GM18498 (cell line): ENCODE results near the gene FGFR4.

ENCODE experiments used
- ATAC-seq: cut with Tn5 transposase; IDR thresholded peaks from one replicate; pipeline ENCODE4 v1.9.1; 2021; ENCODE audit warnings: mild to moderate bottlenecking, moderate library complexity; ENCODE audit not compliant: unreplicated experiment

FGFR4 gene

DNA sequence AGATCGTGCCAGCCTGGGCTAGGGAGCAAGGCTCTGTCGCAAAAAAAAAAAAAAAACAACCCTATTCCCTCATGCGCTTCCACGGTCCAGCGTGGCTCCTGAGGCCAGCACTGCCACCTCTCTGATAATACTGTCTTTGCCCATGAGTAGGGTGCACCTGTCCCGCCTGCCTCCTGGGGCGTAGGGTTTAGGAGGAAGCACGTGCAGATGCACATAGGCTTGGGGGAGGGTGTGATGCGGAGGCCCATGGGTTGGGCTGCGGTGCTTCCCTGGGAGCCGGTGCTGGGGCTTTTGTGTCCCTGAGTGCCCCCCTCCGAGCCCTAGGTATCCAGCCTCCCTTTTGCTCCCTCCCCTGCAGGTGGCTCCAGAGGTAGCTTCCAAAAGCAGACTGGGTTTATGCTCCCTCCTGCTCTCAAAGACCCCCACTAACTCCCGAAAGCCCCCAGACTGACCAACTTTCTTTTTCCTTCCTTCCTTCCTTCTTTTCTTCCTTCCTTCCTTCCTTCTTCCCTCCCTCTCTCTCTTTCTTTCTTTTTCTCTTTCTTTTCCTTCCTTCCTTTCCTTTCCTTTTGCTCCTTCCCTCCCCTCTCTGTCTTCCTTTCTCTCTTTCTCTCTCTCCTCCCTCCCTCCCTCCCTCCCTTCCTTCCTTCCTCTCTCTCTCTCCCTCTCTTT lies 12.8 kb downstream of the FGFR4 start:
- no peak for ATAC-seq

GRCh38 chr5:177100714-177101121 lies 14.0 kb downstream of the FGFR4 start:
- no peak for ATAC-seq

- ATAC-seq = no peak
These were observed 17.0 kb downstream of the FGFR4 start for GRCh38 chr5:177103523-177104253.

- ATAC-seq = no peak
These were observed 19.2 kb downstream of the FGFR4 start for GRCh38 chr5:177105691-177106476.

- no peak for ATAC-seq
These were observed 20.4 kb downstream of the FGFR4 start for GRCh38 chr5:177107159-177107558.

DNA sequence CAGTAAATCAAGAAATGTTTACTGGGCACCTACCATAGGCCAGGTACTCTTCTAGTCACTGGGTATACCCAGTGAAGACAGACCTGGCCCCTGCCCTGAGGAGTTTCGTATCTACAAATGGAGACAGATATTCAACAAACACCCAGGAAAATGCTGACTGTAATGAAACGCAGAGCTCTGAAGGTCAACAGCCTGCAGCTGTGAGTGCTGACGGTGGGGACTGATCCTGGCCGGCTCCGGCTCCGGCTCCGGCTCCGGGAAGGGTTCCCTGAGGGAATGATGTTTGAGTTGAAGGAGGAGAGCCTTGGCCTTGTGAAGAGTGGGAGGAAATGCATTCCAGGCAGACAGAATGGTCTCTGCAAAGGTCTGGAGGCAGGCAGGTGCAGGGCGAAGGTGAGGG lies 23.1 kb downstream of the FGFR4 start:
- ATAC-seq = no peak

DNA sequence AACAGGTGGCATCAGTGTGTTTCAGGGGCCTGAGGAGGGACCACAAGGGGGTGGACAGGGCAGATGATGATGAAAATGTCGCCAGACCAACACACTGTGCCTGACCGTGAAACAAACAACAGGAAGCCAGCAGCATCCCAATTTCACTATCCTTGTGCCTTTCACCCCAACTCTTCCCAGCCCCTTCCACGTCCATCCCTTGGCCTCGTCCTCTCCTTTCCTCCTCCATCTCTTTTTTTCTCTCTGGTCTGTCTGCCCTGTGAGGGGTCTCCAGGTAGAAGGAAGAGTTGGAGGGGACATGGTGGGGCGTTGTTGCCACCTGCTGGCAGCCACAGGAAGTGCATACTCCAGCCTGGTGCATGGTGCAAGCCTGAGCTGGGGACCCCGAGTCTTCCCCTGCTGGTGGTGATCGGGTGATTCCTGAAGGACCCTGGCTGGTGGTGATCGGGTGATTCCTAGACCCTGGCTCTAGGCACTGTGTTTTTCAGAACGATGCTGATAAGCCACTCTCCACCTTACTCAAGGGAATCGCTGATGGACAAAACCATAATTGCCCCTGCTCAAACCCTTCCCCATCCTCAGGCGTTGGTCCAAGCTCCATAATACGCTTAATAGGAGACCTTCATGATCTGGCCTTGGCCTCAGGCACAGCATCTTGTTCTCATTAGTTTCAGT lies 25.1 kb downstream of the FGFR4 start:
- no peak for ATAC-seq

- ATAC-seq = no peak
These were observed 26.0 kb downstream of the FGFR4 start for GRCh38 chr5:177112589-177113220.

GRCh38 chr5:177113566-177114424 lies 27.1 kb downstream of the FGFR4 start:
- ATAC-seq = peak; percentile 47

- ATAC-seq = peak; percentile 74
These were observed 30.1 kb downstream of the FGFR4 start for GRCh38 chr5:177116631-177117373.

GRCh38 chr5:177117441-177118045 lies 30.8 kb downstream of the FGFR4 start:
- no peak for ATAC-seq

- ATAC-seq = no peak
These were observed 35.9 kb downstream of the FGFR4 start for GRCh38 chr5:177122566-177122965.

GRCh38 chr5:177123789-177124485 lies 37.2 kb downstream of the FGFR4 start:
- ATAC-seq = no peak

DNA sequence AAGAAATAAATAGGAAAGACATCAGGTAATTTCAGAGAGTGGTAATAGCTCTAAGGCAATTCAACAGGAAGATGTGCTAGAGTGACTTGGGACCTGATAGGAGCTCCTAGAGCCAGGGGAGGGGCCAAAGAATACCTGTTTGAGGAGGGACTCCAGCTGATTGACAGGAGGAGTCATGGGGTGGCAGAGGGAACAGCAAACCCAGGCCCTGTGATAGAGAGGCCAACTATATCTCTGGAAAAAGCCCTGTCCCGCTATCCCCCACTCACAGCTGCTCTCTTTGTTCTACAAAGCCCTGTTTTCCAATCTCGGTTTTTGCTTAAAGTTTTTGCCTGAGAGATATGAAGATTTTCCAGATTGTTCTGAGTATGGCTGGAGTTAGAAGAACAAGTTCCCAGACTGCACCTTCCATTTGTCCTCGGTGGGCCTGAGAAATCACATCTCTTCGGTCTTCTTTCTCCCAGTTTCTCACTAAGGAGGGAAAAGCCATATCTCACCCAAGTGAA lies 37.8 kb downstream of the FGFR4 start:
- no peak for ATAC-seq

- ATAC-seq = no peak
These were observed 40.1 kb downstream of the FGFR4 start for GRCh38 chr5:177126771-177127170.

DNA sequence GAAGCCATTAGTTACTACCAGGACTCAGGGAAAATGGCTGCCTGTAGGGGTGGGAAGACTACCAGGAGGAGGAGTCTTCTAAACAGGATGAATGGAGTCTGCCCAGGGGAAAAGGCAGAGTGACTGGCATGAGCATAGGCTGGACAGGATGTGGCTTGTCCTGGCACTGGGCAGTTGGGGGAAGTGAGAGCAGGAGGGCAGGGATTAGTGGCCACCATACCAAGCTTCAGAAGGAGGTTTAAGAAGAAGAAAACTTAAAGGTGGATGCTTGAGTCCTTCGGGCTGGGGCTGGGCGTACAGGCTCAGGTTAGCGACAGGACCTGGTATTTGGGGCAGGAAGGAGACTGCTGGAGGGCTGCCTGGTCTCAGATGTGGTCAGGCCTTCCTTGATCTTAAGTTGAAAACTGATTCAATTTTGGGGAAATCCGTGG lies 41.9 kb downstream of the FGFR4 start:
- ATAC-seq = no peak

DNA sequence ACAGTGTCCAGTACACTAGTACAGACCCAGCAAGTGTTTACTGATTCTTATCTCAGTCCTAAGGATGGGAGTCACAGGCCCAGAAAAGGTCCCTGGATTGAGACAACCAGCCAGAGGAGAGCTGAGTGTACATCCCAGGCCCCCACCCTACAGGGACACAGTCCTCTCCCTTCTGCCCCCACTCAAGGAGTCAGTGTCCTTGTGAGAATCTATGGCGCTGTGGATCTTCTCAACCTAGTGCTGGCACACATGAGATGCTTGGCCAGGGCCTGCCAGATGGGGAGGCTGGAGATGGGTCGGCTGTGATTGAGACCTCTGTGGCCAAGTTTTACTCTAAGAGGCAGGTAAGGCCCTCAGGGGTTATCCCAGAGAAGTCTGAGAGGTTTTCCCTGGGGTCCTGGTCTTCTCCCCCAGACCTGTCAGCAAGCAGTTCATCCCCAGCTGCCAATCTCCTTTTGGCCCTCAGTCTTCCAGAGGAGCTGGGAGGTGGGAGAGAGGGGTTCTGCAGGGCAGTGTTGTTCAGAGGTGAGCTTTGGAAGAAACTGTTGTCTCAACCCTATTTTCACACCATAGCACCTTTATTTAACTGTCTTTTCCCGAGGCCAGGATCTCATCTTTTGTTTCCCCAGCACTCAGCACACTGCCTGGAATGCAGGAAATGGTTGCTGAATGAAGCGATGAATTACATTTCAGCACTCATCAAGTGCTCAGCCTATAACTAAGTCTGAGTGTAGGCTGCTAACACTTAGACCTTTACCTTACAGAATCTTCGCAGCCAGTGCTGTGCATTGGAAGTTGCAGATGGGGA lies 43.7 kb downstream of the FGFR4 start:
- ATAC-seq = no peak
